Measurements from ENCODE around the gene GDE1. TPM values are rescaled to one million over a fixed set of nuclear protein-coding genes. Genes with fewer than 3 reads are reported as not detected.

Gene GDE1
- polyA plus RNA-seq, 3 donors, result 30.6 to 75.5 (median 71.7) TPM

GRCh38 chr16:19463468-19464315, 58.2 kb downstream of the GDE1 start:
- 95% methylated on average over 7 of the region's 12 CpGs for WGBS (ENCODE audit: insufficient coverage)
- intact Hi-C loops (cut with micrococcal nuclease), result no loop called here
- Histone ChIP-seq H3K9me3 (replicated peaks in 1 of 2; ENCODE audit: control insufficient read depth in 1 of 2, insufficient read depth in 1 of 2, low read length in 2 of 2) (no peaks in the 10 kb centered on the region), H3K4me1 (ENCODE audit: control insufficient read depth in 1 of 2, insufficient read depth in 2 of 2, low read length in 2 of 2) (no peaks in the 10 kb centered on the region), H2AFZ (ENCODE audit: insufficient read depth, low read depth, low read length, poor library complexity, severe bottlenecking) (no peak overlapping the region), H3K9ac (ENCODE audit: insufficient read depth, low read length, poor library complexity, severe bottlenecking) (no peak overlapping the region), H3K4me3 (replicated peaks in 1 of 3; ENCODE audit: low read depth in 2 of 3, low read length in 3 of 3) (no peak overlapping the region), H3K4me2 (replicated peaks; ENCODE audit: extremely low read depth, low read length, poor library complexity, severe bottlenecking) (no peak overlapping the region), H3K36me3 (replicated peaks in 1 of 2; ENCODE audit: control insufficient read depth in 1 of 2, insufficient read depth in 2 of 2, low read length in 2 of 2) (no peaks in the 10 kb centered on the region), H3K27ac (ENCODE audit: low read depth in 1 of 2, low read length in 2 of 2) (no peak overlapping the region), H3K79me2 (ENCODE audit: insufficient read depth, low read length) (no peaks in the 10 kb centered on the region), H3K27me3 (ENCODE audit: control insufficient read depth in 2 of 2, insufficient read depth in 2 of 2, low read length in 2 of 2) (no peaks in the 10 kb centered on the region), H4K20me1 (ENCODE audit: insufficient read depth, low read length) (no peaks in the 10 kb centered on the region)
- no peak for TF ChIP-seq CTCF (IDR thresholded peaks at IDR 0.05)
- H3K36me3 Mint-ChIP-seq, result no peaks in the 10 kb centered on the region
- peaks cover under 1 to 6% (median 5%) of the 10 kb centered on the region in 3 donors for H3K27me3 Mint-ChIP-seq (ENCODE audit: low read depth in 3 of 3)
- DNase-seq, result no peak
- H3K9me3 Mint-ChIP-seq, result peaks cover 0 to 6% (median 0%) of the 10 kb centered on the region in 7 donors
- no peak overlapping the region for H3K4me3 Mint-ChIP-seq
- H3K4me1 Mint-ChIP-seq, result no peaks in the 10 kb centered on the region
- no peak overlapping the region for H3K27ac Mint-ChIP-seq

GRCh38 chr16:19460397-19460796, 61.5 kb downstream of the GDE1 start:
- Histone ChIP-seq H4K20me1 (ENCODE audit: insufficient read depth, low read length) (no peaks in the 10 kb centered on the region), H3K27ac (ENCODE audit: low read depth in 1 of 2, low read length in 2 of 2) (no peak overlapping the region), H3K4me1 (ENCODE audit: control insufficient read depth in 1 of 2, insufficient read depth in 2 of 2, low read length in 2 of 2) (no peaks in the 10 kb centered on the region), H2AFZ (ENCODE audit: insufficient read depth, low read depth, low read length, poor library complexity, severe bottlenecking) (no peak overlapping the region), H3K79me2 (ENCODE audit: insufficient read depth, low read length) (no peaks in the 10 kb centered on the region), H3K9me3 (replicated peaks in 1 of 2; ENCODE audit: control insufficient read depth in 1 of 2, insufficient read depth in 1 of 2, low read length in 2 of 2) (no peaks in the 10 kb centered on the region), H3K4me2 (replicated peaks; ENCODE audit: extremely low read depth, low read length, poor library complexity, severe bottlenecking) (no peak overlapping the region), H3K9ac (ENCODE audit: insufficient read depth, low read length, poor library complexity, severe bottlenecking) (no peak overlapping the region), H3K4me3 (replicated peaks in 1 of 3; ENCODE audit: low read depth in 2 of 3, low read length in 3 of 3) (no peak overlapping the region), H3K36me3 (replicated peaks in 1 of 2; ENCODE audit: control insufficient read depth in 1 of 2, insufficient read depth in 2 of 2, low read length in 2 of 2) (no peaks in the 10 kb centered on the region), H3K27me3 (ENCODE audit: control insufficient read depth in 2 of 2, insufficient read depth in 2 of 2, low read length in 2 of 2) (no peaks in the 10 kb centered on the region)
- intact Hi-C loops (cut with micrococcal nuclease), result no loop called here
- Mint-ChIP-seq H3K4me1 (no peaks in the 10 kb centered on the region), H3K9me3 (peaks cover 0 to 4% (median 0%) of the 10 kb centered on the region in 7 donors), H3K27ac (no peak overlapping the region), H3K27me3 (ENCODE audit: low read depth in 3 of 3) (peaks cover 2 to 8% (median 6%) of the 10 kb centered on the region in 3 donors), H3K36me3 (no peaks in the 10 kb centered on the region), H3K4me3 (no peak overlapping the region)
- DNase-seq, result no peak
- WGBS (ENCODE audit: insufficient coverage), result no CpG with 5 or more reads among the region's 2 CpGs
- no peak for TF ChIP-seq CTCF (IDR thresholded peaks at IDR 0.05)
